DND-41 (cell line): Measurements from ENCODE around the gene TM4SF4.

Experiments used
- ATAC-seq: fragments of 200-7000 bp; cut with Tn5 transposase; 3 replicates; pipeline ENCODE4 v1.9.1; 2021; ENCODE audit warnings: low read depth; ENCODE audit not compliant: insufficient read depth
- DNase-seq: peaks from one replicate; pipeline ENCODE4 v3.0.0-alpha.2; 2020
- H2AFZ ChIP-seq: 2 replicates; pipeline ENCODE4 v1.6.0; 2012; ENCODE audit warnings: low read depth, low read length
- H3K27ac ChIP-seq: 2 replicates; pipeline ENCODE4 v1.5.1; 2012; ENCODE audit warnings: low read length, inconsistent platforms
- H3K27me3 ChIP-seq: fragments of 200-600 bp; sonication (generic); 2 replicates; pipeline ENCODE4 v1.6.0; 2012; ENCODE audit warnings: low read length, mild to moderate bottlenecking, inconsistent platforms; ENCODE audit not compliant: insufficient read depth, poor library complexity
- H3K36me3 ChIP-seq: 2 replicates; pipeline ENCODE4 v1.5.1; 2012; ENCODE audit warnings: low read length, inconsistent platforms; ENCODE audit not compliant: insufficient read depth
- H3K4me1 ChIP-seq: 2 replicates; pipeline ENCODE4 v1.5.1; 2012; ENCODE audit warnings: mild to moderate bottlenecking, low read length; ENCODE audit not compliant: insufficient read depth
- H3K4me2 ChIP-seq: 2 replicates; pipeline ENCODE4 v1.6.0; 2012; ENCODE audit warnings: mild to moderate bottlenecking, moderate library complexity, low read length, inconsistent platforms; ENCODE audit not compliant: insufficient read depth
- H3K4me3 ChIP-seq, 2 experiments: fragments of 200-600 bp in 1 of 2; shearing (Covaris generic) in 1 of 2; 2 replicates each; pipeline ENCODE4 v1.5.1; 2012 to 2016; ENCODE audit warnings: inconsistent platforms in 2 of 2, low read length in 2 of 2, mild to moderate bottlenecking in 2 of 2, low read depth in 1 of 2, moderate library complexity in 1 of 2
- H3K79me2 ChIP-seq: 2 replicates; pipeline ENCODE4 v1.6.0; 2012; ENCODE audit warnings: low read length, inconsistent platforms; ENCODE audit not compliant: insufficient read depth
- H3K9ac ChIP-seq: 2 replicates; pipeline ENCODE4 v1.6.0; 2012; ENCODE audit warnings: low read depth, mild to moderate bottlenecking, inconsistent platforms, low read length, moderate library complexity
- H3K9me3 ChIP-seq: 2 replicates; pipeline ENCODE4 v1.5.1; 2012; ENCODE audit warnings: low read length, moderate library complexity, mild to moderate bottlenecking, inconsistent platforms; ENCODE audit not compliant: insufficient read depth, severe bottlenecking
- H4K20me1 ChIP-seq: 2 replicates; pipeline ENCODE4 v1.6.0; 2012; ENCODE audit warnings: low read length; ENCODE audit not compliant: insufficient read depth
- CTCF ChIP-seq: IDR thresholded peaks from 2 replicates; pipeline ENCODE4 v1.5.1; 2012; ENCODE audit warnings: borderline replicate concordance, low read length, moderate library complexity, mild to moderate bottlenecking; ENCODE audit not compliant: poor library complexity, severe bottlenecking; ENCODE audit errors: extremely low read depth
- EZH2 ChIP-seq: IDR thresholded peaks from 3 replicates; pipeline ENCODE4 v1.6.1; 2012; ENCODE audit warnings: borderline replicate concordance, low read depth, mild to moderate bottlenecking, moderate library complexity, low read length, inconsistent platforms; ENCODE audit not compliant: severe bottlenecking

Gene TM4SF4

GRCh38 chr3:149547413-149547812, 72.9 kb downstream of the TM4SF4 start:
- TF ChIP-seq EZH2 (no peak), CTCF (no peak)
- Histone ChIP-seq H3K4me3 (no peak overlapping the region), H3K79me2 (no peaks in the 10 kb centered on the region), H3K9ac (no peak overlapping the region), H3K36me3 (no peaks in the 10 kb centered on the region), H3K4me2 (no peak overlapping the region), H3K27me3 (no peaks in the 10 kb centered on the region), H3K4me1 (no peaks in the 10 kb centered on the region), H2AFZ (no peak overlapping the region), H4K20me1 (no peaks in the 10 kb centered on the region), H3K27ac (no peak overlapping the region), H3K9me3 (no peaks in the 10 kb centered on the region)
- no peak for ATAC-seq
- no peak for DNase-seq

- Histone ChIP-seq H3K4me1 (no peaks in the 10 kb centered on the region), H2AFZ (no peak overlapping the region), H3K36me3 (no peaks in the 10 kb centered on the region), H3K9ac (no peak overlapping the region), H3K27me3 (no peaks in the 10 kb centered on the region), H3K27ac (no peak overlapping the region), H3K4me3 (no peak overlapping the region), H3K4me2 (no peak overlapping the region), H3K79me2 (no peaks in the 10 kb centered on the region), H4K20me1 (no peaks in the 10 kb centered on the region), H3K9me3 (no peaks in the 10 kb centered on the region)
- TF ChIP-seq CTCF = no peak
- no peak for DNase-seq
- no peak for ATAC-seq
These were observed 73.6 kb downstream of the TM4SF4 start for GRCh38 chr3:149547954-149548668.

GRCh38 chr3:149548669-149549065, 74.2 kb downstream of the TM4SF4 start:
- no peak for TF ChIP-seq EZH2
- TF ChIP-seq CTCF = no peak
- Histone ChIP-seq H3K27ac (no peak overlapping the region), H3K4me3 (no peak overlapping the region), H3K79me2 (no peaks in the 10 kb centered on the region), H3K36me3 (no peaks in the 10 kb centered on the region), H3K9me3 (no peaks in the 10 kb centered on the region), H4K20me1 (no peaks in the 10 kb centered on the region), H3K9ac (no peak overlapping the region), H2AFZ (no peak overlapping the region), H3K27me3 (no peaks in the 10 kb centered on the region), H3K4me2 (no peak overlapping the region), H3K4me1 (no peaks in the 10 kb centered on the region)
- ATAC-seq (no peak), DNase-seq (no peak)

- Histone ChIP-seq H3K4me3 (no peak overlapping the region), H3K4me1 (no peaks in the 10 kb centered on the region), H4K20me1 (no peaks in the 10 kb centered on the region), H3K9ac (no peak overlapping the region), H3K4me2 (no peak overlapping the region), H3K79me2 (no peaks in the 10 kb centered on the region), H3K27ac (no peak overlapping the region), H3K36me3 (no peaks in the 10 kb centered on the region), H3K27me3 (no peaks in the 10 kb centered on the region), H2AFZ (no peak overlapping the region), H3K9me3 (no peaks in the 10 kb centered on the region)
- TF ChIP-seq EZH2 = no peak
- ATAC-seq = no peak
- DNase-seq = no peak
These were observed 77.0 kb downstream of the TM4SF4 start for GRCh38 chr3:149551500-149551899.
